ENCODE data around the gene TMCO2.

TMCO2 gene

GRCh38 chr1:40221977-40222772 is 25.6 kb upstream of the TMCO2 start:
- Histone ChIP-seq H3K27me3 (replicated peaks; ENCODE audit: control insufficient read depth, insufficient read depth, low read length) (no peaks in the 10 kb centered on the region), H3K4me3 (replicated peaks; ENCODE audit: low read depth, low read length) (no peak overlapping the region), H3K36me3 (ENCODE audit: control insufficient read depth, insufficient read depth, low read length) (no peaks in the 10 kb centered on the region; the same call in 1 of the 2 replicates)
- no peak for DNase-seq (ENCODE audit: extremely low read depth, insufficient read length)
- TF ChIP-seq, protein P1, sequence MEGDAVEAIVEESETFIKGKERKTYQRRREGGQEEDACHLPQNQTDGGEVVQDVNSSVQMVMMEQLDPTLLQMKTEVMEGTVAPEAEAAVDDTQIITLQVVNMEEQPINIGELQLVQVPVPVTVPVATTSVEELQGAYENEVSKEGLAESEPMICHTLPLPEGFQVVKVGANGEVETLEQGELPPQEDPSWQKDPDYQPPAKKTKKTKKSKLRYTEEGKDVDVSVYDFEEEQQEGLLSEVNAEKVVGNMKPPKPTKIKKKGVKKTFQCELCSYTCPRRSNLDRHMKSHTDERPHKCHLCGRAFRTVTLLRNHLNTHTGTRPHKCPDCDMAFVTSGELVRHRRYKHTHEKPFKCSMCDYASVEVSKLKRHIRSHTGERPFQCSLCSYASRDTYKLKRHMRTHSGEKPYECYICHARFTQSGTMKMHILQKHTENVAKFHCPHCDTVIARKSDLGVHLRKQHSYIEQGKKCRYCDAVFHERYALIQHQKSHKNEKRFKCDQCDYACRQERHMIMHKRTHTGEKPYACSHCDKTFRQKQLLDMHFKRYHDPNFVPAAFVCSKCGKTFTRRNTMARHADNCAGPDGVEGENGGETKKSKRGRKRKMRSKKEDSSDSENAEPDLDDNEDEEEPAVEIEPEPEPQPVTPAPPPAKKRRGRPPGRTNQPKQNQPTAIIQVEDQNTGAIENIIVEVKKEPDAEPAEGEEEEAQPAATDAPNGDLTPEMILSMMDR (IDR thresholded peaks at IDR 0.05; ENCODE audit: insufficient read depth, low read length, poor library complexity, severe bottlenecking) = no peak

DNA sequence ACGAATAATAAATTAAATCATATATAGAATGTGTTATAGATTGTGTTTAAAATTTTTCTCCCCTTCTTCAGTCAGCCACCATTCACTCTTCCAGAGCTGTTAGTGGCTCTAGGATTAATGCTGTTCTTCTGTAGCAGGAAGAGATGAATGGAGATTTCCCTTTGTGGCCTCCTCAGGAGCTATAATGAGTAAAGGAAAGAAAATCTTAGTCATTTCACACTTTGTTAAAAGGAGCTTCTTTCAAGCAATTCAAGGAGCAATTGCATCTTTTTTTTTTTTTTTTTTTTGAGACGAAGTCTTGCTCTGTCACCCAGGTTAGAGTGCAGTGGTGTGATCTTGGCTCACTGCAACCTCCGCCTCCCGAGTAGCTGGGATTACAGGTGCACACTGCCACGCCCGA is 23.7 kb upstream of the TMCO2 start:
- no peak overlapping the region for H3K4me3 ChIP-seq (replicated peaks; ENCODE audit: low read depth, low read length)
- H3K27me3 ChIP-seq (replicated peaks; ENCODE audit: control insufficient read depth, insufficient read depth, low read length) = no peaks in the 10 kb centered on the region
- TF ChIP-seq, protein P1 (IDR thresholded peaks at IDR 0.05; ENCODE audit: insufficient read depth, low read length, poor library complexity, severe bottlenecking) = no peak
- DNase-seq (ENCODE audit: extremely low read depth, insufficient read length) = peak; percentile 46
- H3K36me3 ChIP-seq (ENCODE audit: control insufficient read depth, insufficient read depth, low read length) = peaks cover 2% of the 10 kb centered on the region; the same call in 1 of the 2 replicates

- Histone ChIP-seq H3K4me3 (replicated peaks; ENCODE audit: low read depth, low read length) (no peak overlapping the region), H3K36me3 (ENCODE audit: control insufficient read depth, insufficient read depth, low read length) (peaks cover 2% of the 10 kb centered on the region; the same call in 1 of the 2 replicates), H3K27me3 (replicated peaks; ENCODE audit: control insufficient read depth, insufficient read depth, low read length) (no peaks in the 10 kb centered on the region)
- TF ChIP-seq, protein P1 (IDR thresholded peaks at IDR 0.05; ENCODE audit: insufficient read depth, low read length, poor library complexity, severe bottlenecking) = no peak
- DNase-seq (ENCODE audit: extremely low read depth, insufficient read length) = no peak
Measured at GRCh38 chr1:40226192-40226591, 21.5 kb upstream of the TMCO2 start.

DNA sequence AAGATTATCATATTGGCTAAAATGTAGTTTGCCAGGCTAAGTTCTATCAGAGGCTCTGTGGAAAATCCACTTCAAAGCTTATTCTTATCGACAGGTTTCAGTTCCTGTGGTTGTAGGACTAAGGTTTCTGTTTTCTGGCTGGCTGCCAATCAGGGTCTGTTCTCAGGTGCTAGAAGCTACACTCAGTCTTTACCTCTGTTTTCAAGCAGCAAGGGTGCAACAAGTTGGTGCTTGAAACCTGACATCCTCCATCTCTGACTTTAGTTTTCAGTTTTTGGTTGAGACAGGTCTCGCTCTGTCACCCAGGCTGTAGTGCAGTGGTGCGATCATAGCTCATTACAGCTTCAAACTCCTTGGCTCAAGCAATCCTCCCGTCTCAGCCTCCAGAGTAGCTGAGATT is 15.3 kb upstream of the TMCO2 start:
- Histone ChIP-seq H3K27me3 (replicated peaks; ENCODE audit: control insufficient read depth, insufficient read depth, low read length) (no peaks in the 10 kb centered on the region), H3K36me3 (ENCODE audit: control insufficient read depth, insufficient read depth, low read length) (peaks cover 7% of the 10 kb centered on the region), H3K4me3 (replicated peaks; ENCODE audit: low read depth, low read length) (no peak overlapping the region)
- DNase-seq (ENCODE audit: extremely low read depth, insufficient read length) = peak; percentile 74
- TF ChIP-seq, protein P1 (IDR thresholded peaks at IDR 0.05; ENCODE audit: insufficient read depth, low read length, poor library complexity, severe bottlenecking) = no peak

DNA sequence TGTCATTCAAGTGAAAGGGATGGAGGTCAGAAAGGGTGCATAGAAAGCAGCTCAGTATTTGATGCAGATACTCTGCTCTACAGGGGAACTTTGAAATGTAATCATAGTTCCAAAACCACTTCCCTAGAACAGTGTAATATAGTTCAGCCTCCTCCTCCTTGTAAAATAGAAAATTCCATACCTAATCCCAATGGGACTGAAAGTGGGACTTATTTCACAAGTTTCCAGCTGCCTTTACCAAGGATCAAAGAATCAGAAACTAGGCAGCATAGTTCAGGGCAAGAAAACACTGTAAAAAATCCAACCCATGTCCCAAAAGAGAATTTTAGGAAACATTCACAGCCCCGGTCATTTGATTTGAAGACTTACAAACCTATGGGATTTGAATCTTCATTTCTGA is 8.1 kb upstream of the TMCO2 start:
- H3K27me3 ChIP-seq (replicated peaks; ENCODE audit: control insufficient read depth, insufficient read depth, low read length) = no peaks in the 10 kb centered on the region
- H3K4me3 ChIP-seq (replicated peaks; ENCODE audit: low read depth, low read length) = no peak overlapping the region
- peaks cover 4% of the 10 kb centered on the region for H3K36me3 ChIP-seq (ENCODE audit: control insufficient read depth, insufficient read depth, low read length)
- TF ChIP-seq, protein P1 (IDR thresholded peaks at IDR 0.05; ENCODE audit: insufficient read depth, low read length, poor library complexity, severe bottlenecking) = no peak
- no peak for DNase-seq (ENCODE audit: extremely low read depth, insufficient read length)
